GM23338 (cell line): ENCODE measurements around the gene SRD5A3. TPM values are rescaled to one million over a fixed set of nuclear protein-coding genes. Genes with fewer than 3 reads are reported as not detected.

Source experiments
- ATAC-seq: fragments of 200-7000 bp; cut with Tn5 transposase; 3 replicates; pipeline ENCODE4 v1.9.1; 2020
- DNase-seq: peaks from one replicate; pipeline ENCODE4 v3.0.0-alpha.2; 2015; ENCODE audit warnings: low spot score
- H2AFZ ChIP-seq: fragments of 200-600 bp; sonication (generic); 2 replicates; pipeline ENCODE4 v1.8.0; 2016; ENCODE audit warnings: antibody characterized with exemption, mild to moderate bottlenecking, moderate library complexity
- H3F3A ChIP-seq: fragments of 200-600 bp; sonication (generic); replicated peaks from 2 replicates; pipeline ENCODE4 v1.8.0; 2017; ENCODE audit warnings: antibody characterized with exemption, mixed run types, low read depth
- H3K27ac ChIP-seq: fragments of 200-600 bp; sonication (generic); 2 replicates; pipeline ENCODE4 v1.6.1; 2016; ENCODE audit warnings: low read depth
- H3K27me3 ChIP-seq: fragments of 200-600 bp; sonication (generic); 2 replicates; pipeline ENCODE4 v1.8.0; 2016; ENCODE audit warnings: mild to moderate bottlenecking, mixed run types, moderate library complexity; ENCODE audit not compliant: insufficient read depth
- H3K36me3 ChIP-seq: fragments of 200-600 bp; sonication (generic); 2 replicates; pipeline ENCODE4 v1.8.0; 2016; ENCODE audit warnings: mild to moderate bottlenecking; ENCODE audit not compliant: insufficient read depth
- H3K4me1 ChIP-seq: fragments of 200-600 bp; sonication (generic); 2 replicates; pipeline ENCODE4 v1.8.0; 2016; ENCODE audit warnings: mild to moderate bottlenecking, moderate library complexity; ENCODE audit not compliant: insufficient read depth
- H3K4me2 ChIP-seq: fragments of 200-600 bp; sonication (generic); 2 replicates; pipeline ENCODE4 v1.7.1; 2017; ENCODE audit warnings: mixed run types
- H3K4me3 ChIP-seq: fragments of 200-600 bp; sonication (generic); 2 replicates; pipeline ENCODE4 v1.6.1; 2016; ENCODE audit warnings: mixed run types
- H3K79me2 ChIP-seq: fragments of 200-600 bp; sonication (generic); replicated peaks from 2 replicates; pipeline ENCODE4 v1.8.0; 2017; ENCODE audit warnings: mild to moderate bottlenecking; ENCODE audit not compliant: insufficient read depth
- H3K9me2 ChIP-seq: fragments of 200-600 bp; sonication (generic); 2 replicates; pipeline ENCODE4 v1.8.0; 2017; ENCODE audit not compliant: insufficient read depth
- H4K20me1 ChIP-seq: fragments of 200-600 bp; sonication (generic); replicated peaks from 2 replicates; pipeline ENCODE4 v1.8.0; 2017; ENCODE audit warnings: mild to moderate bottlenecking; ENCODE audit not compliant: insufficient read depth
- H3K27ac Mint-ChIP-seq: 2 replicates; pipeline ENCODE4 v1.8.0; 2020; ENCODE audit warnings: inconsistent platforms, mild to moderate bottlenecking, moderate library complexity, mixed read lengths
- H3K27me3 Mint-ChIP-seq: 3 replicates; pipeline ENCODE4 v1.8.0; 2022; ENCODE audit warnings: low read depth, mild to moderate bottlenecking, moderate library complexity, mixed read lengths, inconsistent platforms; ENCODE audit not compliant: insufficient read depth, poor library complexity
- H3K36me3 Mint-ChIP-seq: 3 replicates; pipeline ENCODE4 v1.8.0; 2021; ENCODE audit warnings: low read depth, mild to moderate bottlenecking, inconsistent platforms, moderate library complexity, mixed read lengths
- H3K4me1 Mint-ChIP-seq: 3 replicates; pipeline ENCODE4 v1.8.0; 2020; ENCODE audit warnings: mild to moderate bottlenecking, inconsistent platforms, mixed read lengths
- H3K4me3 Mint-ChIP-seq: 3 replicates; pipeline ENCODE4 v1.8.0; 2021; ENCODE audit warnings: moderate library complexity, mild to moderate bottlenecking, inconsistent platforms, mixed read lengths
- H3K9me3 Mint-ChIP-seq: 3 replicates; pipeline ENCODE4 v1.8.0; 2020; ENCODE audit warnings: moderate library complexity, mild to moderate bottlenecking, inconsistent platforms, mixed read lengths
- CREB1 ChIP-seq: fragments of 250-450 bp; sonication (Bioruptor Pico); IDR thresholded peaks from 2 replicates; pipeline ENCODE4 v1.5.0; 2020; ENCODE audit warnings: low read depth, mild to moderate bottlenecking, moderate library complexity
- EZH2 ChIP-seq: fragments of 200-600 bp; sonication (generic); IDR thresholded peaks from one replicate; pipeline ENCODE4 v1.8.0; 2017; ENCODE audit warnings: antibody characterized with exemption, mild to moderate bottlenecking, low read depth; ENCODE audit not compliant: unreplicated experiment
- EZH2phosphoT487 ChIP-seq: fragments of 200-600 bp; sonication (generic); IDR thresholded peaks from one replicate; pipeline ENCODE4 v1.8.1; 2018; ENCODE audit warnings: antibody characterized with exemption; ENCODE audit not compliant: unreplicated experiment
- JUNB ChIP-seq: IDR thresholded peaks from one replicate; pipeline ENCODE4 v1.6.1; 2016; ENCODE audit warnings: antibody characterized with exemption; ENCODE audit not compliant: unreplicated experiment
- NANOG ChIP-seq: IDR thresholded peaks from 2 replicates; pipeline ENCODE4 v1.6.1; 2016; ENCODE audit warnings: antibody characterized with exemption, borderline replicate concordance
- POLR2AphosphoS5 ChIP-seq: IDR thresholded peaks from 2 replicates; pipeline ENCODE4 v1.6.1; 2016; ENCODE audit warnings: antibody characterized with exemption, low read depth
- STAT1 ChIP-seq: IDR thresholded peaks from one replicate; pipeline ENCODE4 v1.6.1; 2016; ENCODE audit warnings: antibody characterized with exemption; ENCODE audit not compliant: unreplicated experiment
- ZNF114 ChIP-seq: fragments of 250-450 bp; sonication (Bioruptor Pico); IDR thresholded peaks from 2 replicates; pipeline ENCODE4 v1.5.0; 2020; ENCODE audit warnings: mild to moderate bottlenecking, moderate library complexity
- ZNF331 ChIP-seq: fragments of 250-450 bp; sonication (Bioruptor Pico); IDR thresholded peaks from 2 replicates; pipeline ENCODE4 v1.5.0; 2020; ENCODE audit warnings: low read depth, mild to moderate bottlenecking, moderate library complexity
- polyA plus RNA-seq: library from polyadenylated mRNA; unstranded; fragments of >200 nt; fragmentation: Nextera tagmentation; extraction: Ambion mirVana; gene quantifications from 2 replicates; pipeline ENCODE4 v1.2.1, GENCODE V29; 2016
- total RNA-seq: library from RNA; depleted of rRNA; stranded (reverse); fragments of >200 nt; shearing (Covaris generic); gene quantifications from 2 replicates; pipeline ENCODE4 v1.2.3, GENCODE V29; 2014
- TF ChIP-seq, protein P1 (sequence below): IDR thresholded peaks from 2 replicates; pipeline ENCODE4 v1.6.1; 2016; ENCODE audit warnings: antibody characterized with exemption
- TF ChIP-seq, protein P2 (sequence below): fragments of 250-450 bp; sonication (Bioruptor Pico); IDR thresholded peaks from 2 replicates; pipeline ENCODE4 v1.5.0; 2020; ENCODE audit warnings: mild to moderate bottlenecking, moderate library complexity
- TF ChIP-seq, protein P3 (sequence below), 2 experiments: fragments of 200-600 bp in 1 of 2; sonication (generic) in 1 of 2; conservative IDR thresholded peaks; 2 replicates each; pipeline versions ENCODE4 v1.5.1 to v1.6.1; 2016 to 2017; ENCODE audit warnings: antibody characterized with exemption in 2 of 2, low read depth in 2 of 2, mild to moderate bottlenecking in 2 of 2, moderate library complexity in 1 of 2
- TF ChIP-seq, protein P4 (sequence below): IDR thresholded peaks from one replicate; pipeline ENCODE4 v1.6.1; 2018; ENCODE audit warnings: antibody characterized with exemption; ENCODE audit not compliant: unreplicated experiment

The SRD5A3 gene
- total and polyA plus RNA-seq, 2 experiments from 2014 or later: 23.0 to 49.9 TPM

DNA sequence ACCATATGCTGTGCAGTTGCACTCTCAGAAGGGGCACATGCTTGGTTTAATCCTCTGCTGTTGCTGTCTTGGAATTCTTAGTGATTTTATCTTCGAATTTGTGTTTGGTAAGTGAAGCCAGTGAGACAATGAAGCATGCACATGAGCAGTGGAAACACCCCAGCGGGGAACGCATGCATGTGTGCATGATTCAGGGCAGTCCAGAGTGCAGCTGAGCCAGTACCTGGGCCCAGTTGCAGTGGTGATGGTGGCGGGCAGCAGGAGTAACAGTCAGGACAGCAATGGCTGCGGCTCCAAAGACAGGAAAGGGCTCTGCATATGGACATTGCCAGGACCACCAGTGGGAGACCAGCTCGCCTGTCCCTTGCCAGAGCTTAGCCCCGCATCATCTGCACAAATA, 35.5 kb downstream of the SRD5A3 start:
- TF ChIP-seq ZNF331 (no peak), EZH2 (no peak), POLR2AphosphoS5 (no peak), CREB1 (no peak), ZNF114 (CRISPR knock-in tag) (no peak), JUNB (no peak), NANOG (no peak), EZH2phosphoT487 (no peak), STAT1 (no peak)
- TF ChIP-seq, protein P1, sequence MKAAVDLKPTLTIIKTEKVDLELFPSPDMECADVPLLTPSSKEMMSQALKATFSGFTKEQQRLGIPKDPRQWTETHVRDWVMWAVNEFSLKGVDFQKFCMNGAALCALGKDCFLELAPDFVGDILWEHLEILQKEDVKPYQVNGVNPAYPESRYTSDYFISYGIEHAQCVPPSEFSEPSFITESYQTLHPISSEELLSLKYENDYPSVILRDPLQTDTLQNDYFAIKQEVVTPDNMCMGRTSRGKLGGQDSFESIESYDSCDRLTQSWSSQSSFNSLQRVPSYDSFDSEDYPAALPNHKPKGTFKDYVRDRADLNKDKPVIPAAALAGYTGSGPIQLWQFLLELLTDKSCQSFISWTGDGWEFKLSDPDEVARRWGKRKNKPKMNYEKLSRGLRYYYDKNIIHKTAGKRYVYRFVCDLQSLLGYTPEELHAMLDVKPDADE: no peak
- TF ChIP-seq, protein P2, sequence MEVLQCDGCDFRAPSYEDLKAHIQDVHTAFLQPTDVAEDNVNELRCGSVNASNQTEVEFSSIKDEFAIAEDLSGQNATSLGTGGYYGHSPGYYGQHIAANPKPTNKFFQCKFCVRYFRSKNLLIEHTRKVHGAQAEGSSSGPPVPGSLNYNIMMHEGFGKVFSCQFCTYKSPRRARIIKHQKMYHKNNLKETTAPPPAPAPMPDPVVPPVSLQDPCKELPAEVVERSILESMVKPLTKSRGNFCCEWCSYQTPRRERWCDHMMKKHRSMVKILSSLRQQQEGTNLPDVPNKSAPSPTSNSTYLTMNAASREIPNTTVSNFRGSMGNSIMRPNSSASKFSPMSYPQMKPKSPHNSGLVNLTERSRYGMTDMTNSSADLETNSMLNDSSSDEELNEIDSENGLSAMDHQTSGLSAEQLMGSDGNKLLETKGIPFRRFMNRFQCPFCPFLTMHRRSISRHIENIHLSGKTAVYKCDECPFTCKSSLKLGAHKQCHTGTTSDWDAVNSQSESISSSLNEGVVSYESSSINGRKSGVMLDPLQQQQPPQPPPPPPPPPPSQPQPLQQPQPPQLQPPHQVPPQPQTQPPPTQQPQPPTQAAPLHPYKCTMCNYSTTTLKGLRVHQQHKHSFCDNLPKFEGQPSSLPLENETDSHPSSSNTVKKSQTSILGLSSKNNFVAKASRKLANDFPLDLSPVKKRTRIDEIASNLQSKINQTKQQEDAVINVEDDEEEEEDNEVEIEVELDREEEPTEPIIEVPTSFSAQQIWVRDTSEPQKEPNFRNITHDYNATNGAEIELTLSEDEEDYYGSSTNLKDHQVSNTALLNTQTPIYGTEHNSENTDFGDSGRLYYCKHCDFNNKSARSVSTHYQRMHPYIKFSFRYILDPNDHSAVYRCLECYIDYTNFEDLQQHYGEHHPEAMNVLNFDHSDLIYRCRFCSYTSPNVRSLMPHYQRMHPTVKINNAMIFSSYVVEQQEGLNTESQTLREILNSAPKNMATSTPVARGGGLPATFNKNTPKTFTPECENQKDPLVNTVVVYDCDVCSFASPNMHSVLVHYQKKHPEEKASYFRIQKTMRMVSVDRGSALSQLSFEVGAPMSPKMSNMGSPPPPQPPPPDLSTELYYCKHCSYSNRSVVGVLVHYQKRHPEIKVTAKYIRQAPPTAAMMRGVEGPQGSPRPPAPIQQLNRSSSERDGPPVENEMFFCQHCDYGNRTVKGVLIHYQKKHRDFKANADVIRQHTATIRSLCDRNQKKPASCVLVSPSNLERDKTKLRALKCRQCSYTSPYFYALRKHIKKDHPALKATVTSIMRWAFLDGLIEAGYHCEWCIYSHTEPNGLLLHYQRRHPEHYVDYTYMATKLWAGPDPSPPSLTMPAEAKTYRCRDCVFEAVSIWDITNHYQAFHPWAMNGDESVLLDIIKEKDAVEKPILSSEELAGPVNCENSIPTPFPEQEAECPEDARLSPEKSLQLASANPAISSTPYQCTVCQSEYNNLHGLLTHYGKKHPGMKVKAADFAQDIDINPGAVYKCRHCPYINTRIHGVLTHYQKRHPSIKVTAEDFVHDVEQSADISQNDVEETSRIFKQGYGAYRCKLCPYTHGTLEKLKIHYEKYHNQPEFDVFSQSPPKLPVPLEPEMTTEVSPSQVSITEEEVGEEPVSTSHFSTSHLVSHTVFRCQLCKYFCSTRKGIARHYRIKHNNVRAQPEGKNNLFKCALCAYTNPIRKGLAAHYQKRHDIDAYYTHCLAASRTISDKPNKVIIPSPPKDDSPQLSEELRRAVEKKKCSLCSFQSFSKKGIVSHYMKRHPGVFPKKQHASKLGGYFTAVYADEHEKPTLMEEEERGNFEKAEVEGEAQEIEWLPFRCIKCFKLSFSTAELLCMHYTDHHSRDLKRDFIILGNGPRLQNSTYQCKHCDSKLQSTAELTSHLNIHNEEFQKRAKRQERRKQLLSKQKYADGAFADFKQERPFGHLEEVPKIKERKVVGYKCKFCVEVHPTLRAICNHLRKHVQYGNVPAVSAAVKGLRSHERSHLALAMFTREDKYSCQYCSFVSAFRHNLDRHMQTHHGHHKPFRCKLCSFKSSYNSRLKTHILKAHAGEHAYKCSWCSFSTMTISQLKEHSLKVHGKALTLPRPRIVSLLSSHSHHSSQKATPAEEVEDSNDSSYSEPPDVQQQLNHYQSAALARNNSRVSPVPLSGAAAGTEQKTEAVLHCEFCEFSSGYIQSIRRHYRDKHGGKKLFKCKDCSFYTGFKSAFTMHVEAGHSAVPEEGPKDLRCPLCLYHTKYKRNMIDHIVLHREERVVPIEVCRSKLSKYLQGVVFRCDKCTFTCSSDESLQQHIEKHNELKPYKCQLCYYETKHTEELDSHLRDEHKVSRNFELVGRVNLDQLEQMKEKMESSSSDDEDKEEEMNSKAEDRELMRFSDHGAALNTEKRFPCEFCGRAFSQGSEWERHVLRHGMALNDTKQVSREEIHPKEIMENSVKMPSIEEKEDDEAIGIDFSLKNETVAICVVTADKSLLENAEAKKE (CRISPR knock-in tag): no peak
- TF ChIP-seq, protein P3, sequence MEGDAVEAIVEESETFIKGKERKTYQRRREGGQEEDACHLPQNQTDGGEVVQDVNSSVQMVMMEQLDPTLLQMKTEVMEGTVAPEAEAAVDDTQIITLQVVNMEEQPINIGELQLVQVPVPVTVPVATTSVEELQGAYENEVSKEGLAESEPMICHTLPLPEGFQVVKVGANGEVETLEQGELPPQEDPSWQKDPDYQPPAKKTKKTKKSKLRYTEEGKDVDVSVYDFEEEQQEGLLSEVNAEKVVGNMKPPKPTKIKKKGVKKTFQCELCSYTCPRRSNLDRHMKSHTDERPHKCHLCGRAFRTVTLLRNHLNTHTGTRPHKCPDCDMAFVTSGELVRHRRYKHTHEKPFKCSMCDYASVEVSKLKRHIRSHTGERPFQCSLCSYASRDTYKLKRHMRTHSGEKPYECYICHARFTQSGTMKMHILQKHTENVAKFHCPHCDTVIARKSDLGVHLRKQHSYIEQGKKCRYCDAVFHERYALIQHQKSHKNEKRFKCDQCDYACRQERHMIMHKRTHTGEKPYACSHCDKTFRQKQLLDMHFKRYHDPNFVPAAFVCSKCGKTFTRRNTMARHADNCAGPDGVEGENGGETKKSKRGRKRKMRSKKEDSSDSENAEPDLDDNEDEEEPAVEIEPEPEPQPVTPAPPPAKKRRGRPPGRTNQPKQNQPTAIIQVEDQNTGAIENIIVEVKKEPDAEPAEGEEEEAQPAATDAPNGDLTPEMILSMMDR (conservative IDR thresholded peaks at IDR 0.05; ENCODE audit: low read depth in 2 of 2): no peak
- TF ChIP-seq, protein P4, sequence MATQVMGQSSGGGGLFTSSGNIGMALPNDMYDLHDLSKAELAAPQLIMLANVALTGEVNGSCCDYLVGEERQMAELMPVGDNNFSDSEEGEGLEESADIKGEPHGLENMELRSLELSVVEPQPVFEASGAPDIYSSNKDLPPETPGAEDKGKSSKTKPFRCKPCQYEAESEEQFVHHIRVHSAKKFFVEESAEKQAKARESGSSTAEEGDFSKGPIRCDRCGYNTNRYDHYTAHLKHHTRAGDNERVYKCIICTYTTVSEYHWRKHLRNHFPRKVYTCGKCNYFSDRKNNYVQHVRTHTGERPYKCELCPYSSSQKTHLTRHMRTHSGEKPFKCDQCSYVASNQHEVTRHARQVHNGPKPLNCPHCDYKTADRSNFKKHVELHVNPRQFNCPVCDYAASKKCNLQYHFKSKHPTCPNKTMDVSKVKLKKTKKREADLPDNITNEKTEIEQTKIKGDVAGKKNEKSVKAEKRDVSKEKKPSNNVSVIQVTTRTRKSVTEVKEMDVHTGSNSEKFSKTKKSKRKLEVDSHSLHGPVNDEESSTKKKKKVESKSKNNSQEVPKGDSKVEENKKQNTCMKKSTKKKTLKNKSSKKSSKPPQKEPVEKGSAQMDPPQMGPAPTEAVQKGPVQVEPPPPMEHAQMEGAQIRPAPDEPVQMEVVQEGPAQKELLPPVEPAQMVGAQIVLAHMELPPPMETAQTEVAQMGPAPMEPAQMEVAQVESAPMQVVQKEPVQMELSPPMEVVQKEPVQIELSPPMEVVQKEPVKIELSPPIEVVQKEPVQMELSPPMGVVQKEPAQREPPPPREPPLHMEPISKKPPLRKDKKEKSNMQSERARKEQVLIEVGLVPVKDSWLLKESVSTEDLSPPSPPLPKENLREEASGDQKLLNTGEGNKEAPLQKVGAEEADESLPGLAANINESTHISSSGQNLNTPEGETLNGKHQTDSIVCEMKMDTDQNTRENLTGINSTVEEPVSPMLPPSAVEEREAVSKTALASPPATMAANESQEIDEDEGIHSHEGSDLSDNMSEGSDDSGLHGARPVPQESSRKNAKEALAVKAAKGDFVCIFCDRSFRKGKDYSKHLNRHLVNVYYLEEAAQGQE: no peak
- peaks cover 4% of the 10 kb centered on the region for H3K27me3 Mint-ChIP-seq
- H3K36me3 ChIP-seq: no peaks in the 10 kb centered on the region
- no peak overlapping the region for H3K4me2 ChIP-seq
- peaks cover 9% of the 10 kb centered on the region for H3K4me1 Mint-ChIP-seq
- H3K9me3 Mint-ChIP-seq: no peaks in the 10 kb centered on the region
- no peaks in the 10 kb centered on the region for H3K27me3 ChIP-seq
- no peaks in the 10 kb centered on the region for H3F3A ChIP-seq
- H3K27ac ChIP-seq: no peak overlapping the region
- no peak overlapping the region for H3K4me3 ChIP-seq
- no peak overlapping the region for H3K4me3 Mint-ChIP-seq
- H3K79me2 ChIP-seq: no peaks in the 10 kb centered on the region
- ATAC-seq: no peak
- no peak overlapping the region; the same call in 1 of the 2 replicates for H2AFZ ChIP-seq
- H3K36me3 Mint-ChIP-seq: no peaks in the 10 kb centered on the region
- no peaks in the 10 kb centered on the region for H3K9me2 ChIP-seq
- no peak for DNase-seq
- no peaks in the 10 kb centered on the region for H3K4me1 ChIP-seq
- H4K20me1 ChIP-seq: no peaks in the 10 kb centered on the region
- H3K27ac Mint-ChIP-seq: no peak overlapping the region
